Urinary bladder (tissue), 4 donors: ENCODE results near the gene PPIP5K1. TPM values are rescaled to one million over a fixed set of nuclear protein-coding genes. Genes with fewer than 3 reads are reported as not detected.
"Not testable (repeated sequence)": the region's sequence is repeated elsewhere in the genome, so short reads cannot be mapped to it uniquely, and the experiment has no call there.

Experiments
- DNase-seq: peaks from one replicate; pipeline ENCODE4 v3.0.0-alpha.2; 2015; ENCODE audit errors: extremely low spot score
- H3K27ac ChIP-seq: one replicate; pipeline ENCODE4 v1.5.1; 2013; ENCODE audit warnings: low read depth, mild to moderate bottlenecking, moderate library complexity
- H3K36me3 ChIP-seq: one replicate; pipeline ENCODE4 v1.6.1; 2013; ENCODE audit warnings: mild to moderate bottlenecking, moderate library complexity; ENCODE audit not compliant: insufficient read depth
- H3K4me1 ChIP-seq: one replicate; pipeline ENCODE4 v1.6.1; 2013; ENCODE audit warnings: mild to moderate bottlenecking, moderate library complexity; ENCODE audit not compliant: insufficient read depth
- H3K4me3 ChIP-seq: one replicate; pipeline ENCODE4 v1.5.1; 2013; ENCODE audit warnings: low read depth, low read length
- WGBS: extraction: QIAGEN DNeasy Blood & Tissue Kit; methylation state at CpG from one replicate; pipeline ENCODE4 v1.1.7; 2013; 5-methylcytosine and 5-hydroxymethylcytosine counted together
- polyA plus RNA-seq: library from polyadenylated mRNA; stranded (reverse); fragments of 200-250 nt; gene quantifications from one replicate; pipeline ENCODE4 v1.2.3, GENCODE V29; 2013
- total RNA-seq: library from RNA; depleted of rRNA; stranded (reverse); fragments of >200 nt; gene quantifications from one replicate; pipeline ENCODE4 v1.2.3, GENCODE V29; 2014
- donor health status: healthy with polysubstance abuse.
- donor health status: healthy.

The PPIP5K1 gene
- total RNA-seq (20.7 TPM), polyA plus RNA-seq (12.2 TPM)

GRCh38 chr15:43589778-43590466 lies at the start of gene PPIP5K1:
Gene PPIP5K1 (minus strand): TSS chr15:43590208. CDS start chr15:43584504, 5,704 bp downstream.
- WGBS, result no CpG with 5 or more reads among the region's 54 CpGs

GRCh38 chr15:43638464-43639204 lies 48.6 kb upstream of the PPIP5K1 start:
- WGBS, result 86% methylated on average over 8 of the region's 8 CpGs
- not testable (repeated sequence) for H3K27ac ChIP-seq, H3K4me3 ChIP-seq

More at GRCh38 chr15:43589778-43590466, at the start of gene PPIP5K1:
- not testable (repeated sequence) for H3K4me3 ChIP-seq, H3K36me3 ChIP-seq, DNase-seq, H3K4me1 ChIP-seq, H3K27ac ChIP-seq

DNA sequence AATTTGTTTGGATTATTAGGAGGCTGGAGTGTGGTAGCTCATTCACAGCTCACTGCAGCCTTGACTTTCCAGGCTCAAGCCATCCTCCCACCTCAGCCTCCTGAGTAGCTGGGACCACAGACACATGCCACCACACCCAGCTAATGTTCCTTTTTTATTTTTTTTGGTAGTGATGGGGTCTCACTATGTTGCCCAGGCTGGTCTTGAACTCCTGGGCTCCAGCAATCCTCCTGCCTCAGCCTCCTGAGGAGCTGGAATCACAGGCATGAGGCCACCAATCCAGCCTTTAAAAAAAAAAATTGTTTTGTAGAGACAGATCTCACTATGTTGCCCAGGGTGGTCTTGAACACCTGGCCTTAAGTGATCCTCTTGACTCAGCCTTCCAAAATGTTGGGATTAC lies 36.9 kb upstream of the PPIP5K1 start:
- not testable (repeated sequence) for H3K36me3 ChIP-seq, H3K4me3 ChIP-seq, H3K27ac ChIP-seq, H3K4me1 ChIP-seq, DNase-seq

More at GRCh38 chr15:43638464-43639204, 48.6 kb upstream of the PPIP5K1 start:
- H3K36me3 ChIP-seq, H3K4me1 ChIP-seq, DNase-seq: not testable (repeated sequence)

DNA sequence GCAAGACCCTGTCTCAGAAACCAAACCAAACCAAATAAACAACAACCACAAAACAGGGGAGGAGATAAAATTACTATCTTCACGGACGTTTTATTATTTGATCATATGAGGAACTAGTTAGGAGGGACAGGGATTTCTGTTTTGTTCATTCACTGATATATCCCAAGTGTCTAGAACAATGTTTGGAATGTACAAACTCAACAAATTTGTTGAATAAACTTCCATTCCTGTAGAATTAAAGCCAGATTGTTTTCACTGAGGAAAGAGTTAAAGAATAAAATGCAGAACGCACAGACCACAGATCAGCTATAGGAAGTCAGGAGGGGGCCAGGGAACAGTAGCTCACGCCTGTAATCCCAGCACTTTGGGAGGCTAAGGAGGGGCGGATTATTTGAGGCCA lies 35.1 kb upstream of the PPIP5K1 start:
- 12% methylated on average over 5 of the region's 5 CpGs for WGBS
- Histone ChIP-seq H3K4me3 (no peak overlapping the region), H3K4me1 (no peaks in the 10 kb centered on the region), H3K27ac (no peak overlapping the region), H3K36me3 (no peaks in the 10 kb centered on the region)
- no peak for DNase-seq

DNA sequence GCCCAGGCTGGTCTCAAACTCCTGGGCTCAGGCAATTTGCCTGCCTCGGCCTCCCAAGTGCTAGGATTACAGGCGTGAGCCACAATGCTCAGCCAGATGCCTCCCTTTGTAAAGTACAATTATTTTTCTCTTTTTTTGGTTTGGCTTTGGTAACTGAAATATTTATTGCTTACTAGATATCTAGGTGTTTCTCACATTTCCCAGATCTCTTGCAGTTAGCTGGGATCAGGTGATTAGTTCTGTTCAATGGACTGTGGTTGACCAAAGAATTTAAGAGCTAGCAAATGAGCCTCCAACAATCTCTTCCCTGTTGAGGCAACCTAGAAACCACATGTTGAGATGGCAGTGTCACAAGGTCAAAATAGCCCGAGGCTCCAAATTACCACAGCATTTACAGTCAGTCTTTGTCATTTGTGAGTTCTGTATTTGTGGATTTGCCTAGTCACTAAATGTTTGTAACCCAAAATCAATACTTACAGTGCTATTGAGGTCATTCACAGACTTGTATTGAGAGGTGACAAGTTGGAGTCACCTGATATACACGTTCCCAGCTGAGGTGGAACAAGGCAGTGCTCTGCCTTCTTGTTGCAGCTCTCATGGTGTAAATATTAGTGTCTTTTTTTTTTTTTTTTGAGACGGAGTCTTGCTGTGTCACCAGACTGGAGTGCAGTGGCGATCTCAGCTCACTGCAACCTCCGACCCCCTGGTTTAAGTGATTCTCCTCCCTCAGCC lies 32.2 kb upstream of the PPIP5K1 start:
- H3K27ac ChIP-seq, DNase-seq, H3K4me1 ChIP-seq, H3K36me3 ChIP-seq, H3K4me3 ChIP-seq: not testable (repeated sequence)
- 57% methylated on average over 5 of the region's 7 CpGs for WGBS

GRCh38 chr15:43618700-43619099 lies 28.7 kb upstream of the PPIP5K1 start, which contains the start of gene STRC:
Gene STRC (minus strand): TSS chr15:43618800. CDS start chr15:43618722, 78 bp downstream.
- not testable (repeated sequence) for H3K27ac ChIP-seq, DNase-seq
- WGBS, result no CpG with 5 or more reads among the region's 2 CpGs

DNA sequence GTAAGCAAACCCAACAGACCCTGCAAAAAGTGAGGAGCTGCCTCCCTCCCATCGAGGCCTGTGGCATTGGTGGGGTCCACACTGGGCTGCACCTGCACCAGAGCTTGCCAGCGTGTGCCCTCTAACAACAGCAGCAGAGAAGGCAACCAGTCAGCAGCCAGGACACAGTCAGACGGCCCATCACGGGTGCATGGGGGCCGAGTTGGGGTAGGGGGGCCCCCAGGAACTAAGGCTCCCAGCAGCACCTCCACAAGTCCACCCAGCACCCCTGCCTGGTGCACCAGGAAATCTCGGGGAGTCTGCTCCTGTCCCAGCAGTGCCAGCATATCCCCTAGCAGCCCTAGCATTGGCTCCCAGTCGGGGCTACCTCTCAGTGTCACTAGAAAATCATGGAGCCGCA lies 27.7 kb upstream of the PPIP5K1 start:
- H3K36me3 ChIP-seq, H3K4me3 ChIP-seq, DNase-seq, H3K4me1 ChIP-seq, H3K27ac ChIP-seq: not testable (repeated sequence)
- WGBS, result 66% methylated on average over 3 of the region's 8 CpGs

More at GRCh38 chr15:43618700-43619099, 28.7 kb upstream of the PPIP5K1 start, which contains the start of gene STRC:
- H3K36me3 ChIP-seq, H3K4me1 ChIP-seq, H3K4me3 ChIP-seq: not testable (repeated sequence)

GRCh38 chr15:43602233-43602632 lies 12.2 kb upstream of the PPIP5K1 start:
- not testable (repeated sequence) for H3K36me3 ChIP-seq, H3K4me3 ChIP-seq, H3K27ac ChIP-seq, DNase-seq, H3K4me1 ChIP-seq
- 85% methylated on average over 6 of the region's 6 CpGs for WGBS

DNA sequence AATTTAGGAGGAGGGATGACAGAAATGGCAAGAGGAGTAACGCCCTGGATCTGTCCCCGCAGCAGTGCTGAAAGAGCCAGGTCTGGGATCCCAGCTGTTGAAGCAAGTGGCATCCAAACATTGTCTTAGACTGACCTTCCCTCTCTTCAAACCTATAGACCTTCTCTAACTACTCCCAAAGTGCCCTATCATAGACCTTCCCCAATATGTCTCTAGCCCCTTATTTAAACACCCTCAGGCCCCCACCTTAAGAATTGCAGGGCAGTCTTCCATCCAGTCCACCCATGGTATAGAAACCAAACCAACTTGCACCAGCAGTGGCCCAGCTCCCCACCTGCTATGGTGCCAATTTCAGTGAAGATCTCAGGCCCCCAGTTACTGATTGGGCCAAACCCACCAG lies 10.2 kb upstream of the PPIP5K1 start:
- H3K27ac ChIP-seq, H3K36me3 ChIP-seq, DNase-seq, H3K4me1 ChIP-seq, H3K4me3 ChIP-seq: not testable (repeated sequence)
- WGBS, result no CpG with 5 or more reads among the region's 2 CpGs

DNA sequence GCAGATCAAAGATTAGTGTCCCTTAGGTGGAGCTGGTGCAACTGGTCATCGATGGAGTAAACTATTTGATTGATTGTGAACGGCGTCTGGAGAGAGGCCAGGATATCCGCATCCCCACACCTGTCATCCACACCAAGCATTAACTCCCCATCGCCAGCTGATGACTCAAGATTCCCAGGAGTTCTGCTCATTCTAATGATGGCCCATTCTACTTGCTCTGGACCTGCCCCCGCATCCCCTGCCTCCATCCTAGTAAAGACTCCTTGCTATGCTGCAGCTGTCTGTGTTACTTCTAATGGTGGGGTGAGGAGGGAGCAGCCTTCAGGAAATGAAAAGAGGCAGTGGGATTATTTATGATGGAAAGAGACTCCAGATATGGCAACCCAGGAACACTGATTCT lies 9.1 kb upstream of the PPIP5K1 start:
- not testable (repeated sequence) for H3K4me3 ChIP-seq, H3K36me3 ChIP-seq, DNase-seq, H3K4me1 ChIP-seq, H3K27ac ChIP-seq
- WGBS, result 91% methylated on average over 6 of the region's 6 CpGs

GRCh38 chr15:43593328-43594190 lies 3.6 kb upstream of the PPIP5K1 start, which contains the start of gene CKMT1B:
Gene CKMT1B (plus strand): TSS chr15:43594027. CDS start chr15:43594219, 192 bp downstream.
- not testable (repeated sequence) for H3K4me3 ChIP-seq, H3K36me3 ChIP-seq, DNase-seq, H3K4me1 ChIP-seq, H3K27ac ChIP-seq
- WGBS, result no CpG with 5 or more reads among the region's 43 CpGs

DNA sequence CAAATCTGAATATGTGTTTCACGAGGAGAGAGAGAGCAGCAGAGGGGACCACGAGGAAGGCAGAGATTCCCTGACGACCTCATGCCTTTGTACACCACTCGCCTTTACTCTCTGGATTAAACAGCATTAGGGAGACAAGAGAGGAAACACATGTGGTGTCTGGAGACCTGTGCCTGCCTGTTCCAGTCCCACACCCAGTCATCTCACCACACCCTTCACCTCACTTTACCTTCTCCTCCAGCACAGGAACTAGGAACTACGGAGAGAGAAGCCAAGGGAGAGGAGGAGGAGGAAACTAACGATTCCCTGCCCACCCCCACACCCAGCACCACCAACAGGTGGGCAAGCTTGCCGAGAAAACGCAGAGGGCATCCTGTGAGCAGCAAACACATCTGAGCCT lies 2.8 kb upstream of the PPIP5K1 start:
- H3K36me3 ChIP-seq, H3K4me1 ChIP-seq, H3K4me3 ChIP-seq, H3K27ac ChIP-seq, DNase-seq: not testable (repeated sequence)
- 9% methylated on average over 4 of the region's 8 CpGs for WGBS

DNA sequence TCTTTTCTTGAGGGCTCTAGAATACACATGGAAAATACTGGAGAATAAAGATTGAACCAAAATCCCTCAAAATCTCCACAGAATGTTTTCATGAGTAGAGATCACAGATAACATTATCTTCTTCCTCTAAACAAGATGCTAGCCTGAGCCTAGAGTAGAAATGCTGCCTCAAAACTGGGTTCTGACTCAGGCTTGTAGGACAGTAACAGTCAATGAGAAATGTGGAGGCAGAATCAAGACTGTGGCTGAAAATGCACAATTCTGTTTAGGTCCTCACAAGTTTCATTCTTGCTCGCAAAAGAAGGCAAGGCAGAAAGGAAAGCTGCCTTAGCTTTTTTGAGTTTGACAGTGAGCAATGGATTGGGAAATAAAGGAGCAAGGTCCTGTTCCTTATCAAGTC lies 15.4 kb downstream of the PPIP5K1 start:
- DNase-seq, H3K36me3 ChIP-seq: not testable (repeated sequence)
- no CpG with 5 or more reads among the region's 1 CpG for WGBS

More for the DNA sequence above, 15.4 kb downstream of the PPIP5K1 start:
- not testable (repeated sequence) for H3K4me1 ChIP-seq, H3K27ac ChIP-seq, H3K4me3 ChIP-seq
